Measurements from ENCODE around the gene MICAL2.

Gene MICAL2

GRCh38 chr11:12287009-12287373 is 176.6 kb downstream of the MICAL2 start:
- in situ Hi-C loops (cut with HindIII; ENCODE audit: low sequenced_read_pairs) = no loop called here
- H3K4me3 ChIP-seq (ENCODE audit: low read depth, low read length) = peak overlapping the region; percentile 34
- DNase-seq (ENCODE audit: low read depth, low spot score) = peak; percentile 98
- TF ChIP-seq CTCF (IDR thresholded peaks at IDR 0.05; ENCODE audit: low read depth, low read length) = no peak

- in situ Hi-C loops (cut with HindIII; ENCODE audit: low sequenced_read_pairs) = no loop called here
- H3K4me3 ChIP-seq (ENCODE audit: low read depth, low read length) = peak overlapping the region; percentile 34
- TF ChIP-seq CTCF (IDR thresholded peaks at IDR 0.05; ENCODE audit: low read depth, low read length) = peak; percentile 70
- DNase-seq (ENCODE audit: low read depth, low spot score) = peak; percentile 99
These were observed 177.2 kb downstream of the MICAL2 start for GRCh38 chr11:12287374-12288211.

GRCh38 chr11:12288212-12288930 is 178.0 kb downstream of the MICAL2 start:
- TF ChIP-seq CTCF (IDR thresholded peaks at IDR 0.05; ENCODE audit: low read depth, low read length) = peak; percentile 98
- in situ Hi-C loops (cut with HindIII; ENCODE audit: low sequenced_read_pairs) = no loop called here
- no peak overlapping the region for H3K4me3 ChIP-seq (ENCODE audit: low read depth, low read length)
- DNase-seq (ENCODE audit: low read depth, low spot score) = peak; percentile 96

- TF ChIP-seq CTCF (IDR thresholded peaks at IDR 0.05; ENCODE audit: low read depth, low read length) = peak; percentile 14
- H3K4me3 ChIP-seq (ENCODE audit: low read depth, low read length) = no peak overlapping the region
- in situ Hi-C loops (cut with HindIII; ENCODE audit: low sequenced_read_pairs) = no loop called here
These were observed 178.7 kb downstream of the MICAL2 start for GRCh38 chr11:12288931-12289666.

GRCh38 chr11:12289667-12290476 is 179.5 kb downstream of the MICAL2 start:
- no peak for DNase-seq (ENCODE audit: low read depth, low spot score)
- no peak overlapping the region for H3K4me3 ChIP-seq (ENCODE audit: low read depth, low read length)
- no peak for TF ChIP-seq CTCF (IDR thresholded peaks at IDR 0.05; ENCODE audit: low read depth, low read length)
- in situ Hi-C loops (cut with HindIII; ENCODE audit: low sequenced_read_pairs) = no loop called here

More at GRCh38 chr11:12288931-12289666, 178.7 kb downstream of the MICAL2 start:
- DNase-seq (ENCODE audit: low read depth, low spot score) = no peak
